ENCODE results near the gene SDHA.
"Not testable (repeated sequence)": the region's sequence is repeated elsewhere in the genome, so short reads cannot be mapped to it uniquely, and the experiment has no call there.

DNA sequence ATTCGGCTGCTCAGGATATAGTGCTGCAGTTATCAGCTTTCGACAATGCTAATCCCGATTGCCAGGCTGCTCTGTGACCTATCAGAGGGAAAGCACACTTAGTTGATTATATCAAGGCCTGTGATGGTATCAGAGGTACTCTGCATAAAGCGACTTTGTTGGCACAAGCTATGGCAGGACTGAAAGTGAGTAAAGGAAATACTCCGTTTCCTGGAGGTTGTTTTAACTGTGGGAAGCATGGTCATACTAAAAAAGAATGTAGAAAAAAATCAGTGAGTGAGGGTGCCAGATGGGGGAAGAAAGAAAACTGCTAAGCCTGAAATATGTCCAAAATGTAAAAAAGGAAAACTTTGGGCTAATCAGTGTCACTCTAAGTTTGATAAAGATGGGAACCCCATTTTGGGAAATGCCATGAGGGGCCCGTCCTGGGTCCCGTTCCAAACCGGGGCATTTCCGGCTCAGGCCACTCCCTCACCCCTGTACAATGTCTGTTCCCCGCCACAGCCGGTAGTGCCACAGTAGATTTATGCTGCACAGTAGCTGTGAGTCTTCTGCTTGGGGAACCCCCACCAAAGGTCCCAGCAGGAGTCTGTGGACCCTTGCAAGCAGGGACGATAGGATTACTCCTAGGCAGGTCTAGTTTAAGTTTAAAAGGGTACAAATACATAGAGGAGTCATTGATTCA, 25.7 kb downstream of the SDHA start:
- TF ChIP-seq, protein P1, sequence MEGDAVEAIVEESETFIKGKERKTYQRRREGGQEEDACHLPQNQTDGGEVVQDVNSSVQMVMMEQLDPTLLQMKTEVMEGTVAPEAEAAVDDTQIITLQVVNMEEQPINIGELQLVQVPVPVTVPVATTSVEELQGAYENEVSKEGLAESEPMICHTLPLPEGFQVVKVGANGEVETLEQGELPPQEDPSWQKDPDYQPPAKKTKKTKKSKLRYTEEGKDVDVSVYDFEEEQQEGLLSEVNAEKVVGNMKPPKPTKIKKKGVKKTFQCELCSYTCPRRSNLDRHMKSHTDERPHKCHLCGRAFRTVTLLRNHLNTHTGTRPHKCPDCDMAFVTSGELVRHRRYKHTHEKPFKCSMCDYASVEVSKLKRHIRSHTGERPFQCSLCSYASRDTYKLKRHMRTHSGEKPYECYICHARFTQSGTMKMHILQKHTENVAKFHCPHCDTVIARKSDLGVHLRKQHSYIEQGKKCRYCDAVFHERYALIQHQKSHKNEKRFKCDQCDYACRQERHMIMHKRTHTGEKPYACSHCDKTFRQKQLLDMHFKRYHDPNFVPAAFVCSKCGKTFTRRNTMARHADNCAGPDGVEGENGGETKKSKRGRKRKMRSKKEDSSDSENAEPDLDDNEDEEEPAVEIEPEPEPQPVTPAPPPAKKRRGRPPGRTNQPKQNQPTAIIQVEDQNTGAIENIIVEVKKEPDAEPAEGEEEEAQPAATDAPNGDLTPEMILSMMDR (IDR thresholded peaks at IDR 0.05), result not testable (repeated sequence)
- not testable (repeated sequence) for TF ChIP-seq POLR2A (IDR thresholded peaks at IDR 0.05); POLR2AphosphoS5 (IDR thresholded peaks at IDR 0.05; ENCODE audit: insufficient read depth in 1 of 2, low read depth in 1 of 2)
